GM19455 (cell line): ENCODE data around the gene P2RY4.
"Not testable (repeated sequence)": the region's sequence is repeated elsewhere in the genome, so short reads cannot be mapped to it uniquely, and the experiment has no call there.

ENCODE experiments used
- ATAC-seq: cut with Tn5 transposase; IDR thresholded peaks from one replicate; pipeline ENCODE4 v1.9.1; 2021; ENCODE audit not compliant: unreplicated experiment

P2RY4 gene

DNA sequence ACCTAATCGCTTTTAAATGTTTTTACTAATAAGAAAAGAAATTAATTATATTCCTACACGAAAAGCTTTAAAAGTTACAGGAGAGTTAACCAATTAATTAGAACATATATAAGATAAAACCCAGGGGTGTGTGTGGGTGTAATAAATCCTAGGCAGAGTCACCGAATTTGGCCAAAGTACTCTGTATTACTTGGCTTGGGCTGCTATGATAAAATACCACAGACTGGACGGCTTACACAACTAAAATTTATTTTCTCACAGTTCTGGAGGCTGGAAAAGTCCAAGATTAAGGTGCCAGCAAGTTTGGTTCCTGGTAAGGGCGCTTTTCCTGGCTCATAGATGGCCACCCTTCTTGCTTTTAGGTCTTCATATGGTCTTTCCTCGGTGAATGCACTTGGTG is 15.1 kb downstream of the P2RY4 start:
- ATAC-seq, result no peak

DNA sequence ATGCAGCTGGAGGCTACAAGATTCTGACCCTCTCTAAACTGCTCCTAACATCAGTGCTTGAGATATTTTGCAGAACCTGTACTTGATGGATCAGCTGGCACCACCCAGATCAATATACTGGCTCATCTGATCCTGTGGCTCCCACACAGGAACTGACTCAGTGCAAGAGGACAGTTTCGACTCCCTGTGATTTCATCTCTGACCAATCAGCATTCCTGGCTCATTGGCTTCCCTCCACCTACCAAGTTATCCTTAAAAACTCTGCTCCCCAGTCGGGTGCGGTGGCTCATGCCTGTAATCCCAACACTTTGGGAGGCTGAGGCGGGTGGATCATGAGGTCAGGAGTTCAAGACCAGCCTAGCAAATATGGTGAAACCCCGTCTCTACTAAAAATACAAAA is 16.4 kb downstream of the P2RY4 start:
- ATAC-seq, result not testable (repeated sequence)

GRCh38 chrX:70241501-70241900 is 18.5 kb downstream of the P2RY4 start:
- ATAC-seq, result no peak

GRCh38 chrX:70240751-70241150 is 19.3 kb downstream of the P2RY4 start:
- no peak for ATAC-seq

GRCh38 chrX:70234355-70234754 is 25.6 kb downstream of the P2RY4 start, which contains the start of gene AWAT1:
Gene AWAT1, plus strand, starts transcription at chrX:70234655. Its CDS starts 41 bp downstream, at chrX:70234696.
- no peak for ATAC-seq

GRCh38 chrX:70231666-70232065 is 28.3 kb downstream of the P2RY4 start:
- no peak for ATAC-seq

GRCh38 chrX:70226687-70227086 is 33.3 kb downstream of the P2RY4 start:
- no peak for ATAC-seq

DNA sequence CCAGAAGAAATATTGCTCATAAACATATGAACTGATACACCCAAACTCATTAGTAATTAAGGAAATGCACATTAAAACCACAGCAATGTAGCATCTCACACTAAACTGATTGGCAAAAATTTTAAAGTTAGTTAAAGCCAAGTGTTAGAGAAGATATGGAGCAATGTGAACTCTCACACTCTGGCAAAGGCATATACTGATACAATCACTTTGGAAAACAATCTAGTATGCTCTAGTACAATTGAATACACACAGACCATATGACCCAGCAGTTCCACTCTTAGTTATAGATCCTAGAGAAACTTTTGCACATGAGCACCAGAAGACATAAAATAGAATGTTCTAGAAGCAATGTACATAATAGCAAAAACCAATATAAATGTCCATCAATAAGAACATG is 34.0 kb downstream of the P2RY4 start:
- ATAC-seq, result no peak

DNA sequence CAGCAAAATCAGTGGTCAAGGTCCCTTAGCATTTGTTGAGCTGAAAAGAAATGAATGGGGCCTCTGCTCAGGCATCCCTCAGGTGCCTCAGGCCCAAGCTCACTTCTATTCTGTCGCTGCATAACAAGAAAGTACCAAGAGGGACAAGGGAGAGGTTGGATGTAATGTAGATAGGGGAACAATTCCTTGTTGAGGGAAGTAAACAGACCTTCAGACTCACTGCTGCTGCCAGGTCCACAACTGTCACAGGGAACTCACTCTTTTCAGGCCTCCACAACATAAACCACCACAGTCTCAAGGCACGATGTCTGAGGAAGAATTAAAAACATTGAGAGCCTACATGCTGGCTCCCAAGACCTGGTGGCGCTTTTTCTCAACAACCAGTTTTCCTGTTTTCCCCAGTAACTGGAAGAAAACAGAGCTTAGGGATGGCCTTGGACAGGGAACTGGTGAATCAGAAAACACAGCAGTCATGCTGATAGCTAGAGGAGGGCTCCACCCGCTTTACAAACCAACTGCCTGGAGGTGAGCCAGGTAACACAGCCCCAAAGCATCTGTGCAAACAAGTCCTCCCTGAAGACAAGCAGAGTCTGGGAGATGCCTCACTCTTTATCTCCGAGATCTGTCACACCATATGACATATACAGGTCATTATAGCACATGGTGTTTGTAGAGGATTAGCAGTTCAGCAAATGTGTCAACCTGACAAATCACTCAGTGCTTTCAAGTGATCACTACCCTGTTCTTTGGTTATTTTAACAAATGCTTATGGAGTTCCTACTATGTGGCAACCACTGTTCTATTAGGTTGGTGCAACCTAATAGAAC is 39.9 kb downstream of the P2RY4 start:
- no peak for ATAC-seq

DNA sequence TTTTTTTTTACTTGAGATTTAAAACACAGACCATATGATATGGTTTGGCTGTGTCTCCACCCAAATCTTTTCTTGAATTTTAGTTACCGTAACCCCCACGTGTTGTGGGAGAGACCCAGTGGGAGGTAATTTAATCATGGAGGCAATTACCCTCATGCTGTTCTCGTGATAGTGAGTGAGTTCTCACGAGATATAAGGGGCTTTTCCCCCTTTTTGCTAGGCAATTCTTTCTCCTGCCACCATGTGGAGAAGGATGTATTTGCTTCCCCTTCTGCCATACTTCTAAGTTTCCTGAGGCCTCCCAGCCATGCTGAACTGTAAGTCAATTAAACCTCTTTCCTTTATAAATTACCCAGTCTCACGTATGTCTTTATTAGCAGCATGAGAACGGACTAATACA is 50.4 kb downstream of the P2RY4 start:
- ATAC-seq, result not testable (repeated sequence)

DNA sequence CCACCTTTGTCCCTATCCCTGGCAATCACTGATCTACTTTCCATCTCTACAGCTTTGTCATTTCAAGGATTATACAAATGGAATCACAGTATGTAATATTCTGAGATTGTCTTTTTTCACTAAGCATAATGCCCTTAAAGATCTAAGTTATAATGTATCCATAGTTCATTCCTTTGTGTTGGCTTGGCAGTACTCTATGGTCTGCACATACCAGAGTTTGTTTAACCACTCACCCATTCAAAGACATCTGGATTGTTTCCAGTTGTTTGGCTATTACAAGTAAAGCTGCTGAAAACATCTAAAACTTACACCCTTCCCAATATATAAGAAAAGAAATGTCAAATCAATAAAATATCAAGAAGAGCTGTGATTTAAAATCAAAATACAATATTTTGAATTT is 51.5 kb downstream of the P2RY4 start:
- no peak for ATAC-seq
